Astrocyte of the cerebellum (primary cell): ENCODE results near the gene ADRA2C.

Experiments used
- DNase-seq: peaks from one replicate; pipeline ENCODE4 v3.0.0-alpha.2; 2011; ENCODE audit warnings: low read depth
- H3K4me3 ChIP-seq: 2 replicates; pipeline ENCODE4 v1.5.1; 2011; ENCODE audit warnings: mild to moderate bottlenecking, low read depth, low read length, moderate library complexity
- CTCF ChIP-seq: IDR thresholded peaks from 2 replicates; pipeline ENCODE4 v1.5.1; 2012; ENCODE audit warnings: low read length, low read depth, moderate library complexity, mild to moderate bottlenecking; ENCODE audit errors: missing control alignments
- in situ Hi-C: cut with HindIII; loops from 2 replicates; pipeline ENCODE4 v1.10.0; 2017; ENCODE audit warnings: low sequenced_read_pairs

ADRA2C gene

GRCh38 chr4:3725936-3726870 is 40.0 kb upstream of the ADRA2C start:
- in situ Hi-C loops, result no loop called here
- no peak for TF ChIP-seq CTCF
- no peak for DNase-seq
- H3K4me3 ChIP-seq, result no peak overlapping the region

- in situ Hi-C loops, result no loop called here
- no peak overlapping the region for H3K4me3 ChIP-seq
- no peak for TF ChIP-seq CTCF
- DNase-seq, result no peak
These were observed 38.2 kb upstream of the ADRA2C start for GRCh38 chr4:3727847-3728469.

- in situ Hi-C loops, result no loop called here
- TF ChIP-seq CTCF, result no peak
- DNase-seq, result no peak
- H3K4me3 ChIP-seq, result no peak overlapping the region
These were observed 36.9 kb upstream of the ADRA2C start for GRCh38 chr4:3729188-3729881.

GRCh38 chr4:3729882-3730226 is 36.3 kb upstream of the ADRA2C start:
- in situ Hi-C loops, result loop anchor here (10.0 kb wide), 1 partner anchor 65 kb away; no protein-coding TSS in a partner anchor
- H3K4me3 ChIP-seq, result no peak overlapping the region
- no peak for DNase-seq
- no peak for TF ChIP-seq CTCF

- in situ Hi-C loops, result loop anchor here (10.0 kb wide), 1 partner anchor 64 kb away; no protein-coding TSS in a partner anchor
- DNase-seq, result no peak
- TF ChIP-seq CTCF, result no peak
- no peak overlapping the region for H3K4me3 ChIP-seq
These were observed 35.6 kb upstream of the ADRA2C start for GRCh38 chr4:3730422-3731190.
